Fibroblast of lung (primary cell): ENCODE results near the gene ZDHHC5.

Experiments used
- EZH2 ChIP-seq: IDR thresholded peaks from 2 replicates; pipeline ENCODE4 v1.5.1; 2012; ENCODE audit warnings: low read length, control low read depth, mild to moderate bottlenecking; ENCODE audit errors: missing control alignments
- TF ChIP-seq, protein P1 (sequence below), 2 donors: IDR thresholded peaks in 1 of 2; conservative IDR thresholded peaks in 1 of 2; 1 replicate in 1 of 2; 2 replicates in 1 of 2; pipeline ENCODE4 v1.5.1; 2011 to 2012; ENCODE audit warnings: low read length in 2 of 2, control low read depth in 1 of 2, inconsistent platforms in 1 of 2, low read depth in 1 of 2, mild to moderate bottlenecking in 1 of 2

DNA sequence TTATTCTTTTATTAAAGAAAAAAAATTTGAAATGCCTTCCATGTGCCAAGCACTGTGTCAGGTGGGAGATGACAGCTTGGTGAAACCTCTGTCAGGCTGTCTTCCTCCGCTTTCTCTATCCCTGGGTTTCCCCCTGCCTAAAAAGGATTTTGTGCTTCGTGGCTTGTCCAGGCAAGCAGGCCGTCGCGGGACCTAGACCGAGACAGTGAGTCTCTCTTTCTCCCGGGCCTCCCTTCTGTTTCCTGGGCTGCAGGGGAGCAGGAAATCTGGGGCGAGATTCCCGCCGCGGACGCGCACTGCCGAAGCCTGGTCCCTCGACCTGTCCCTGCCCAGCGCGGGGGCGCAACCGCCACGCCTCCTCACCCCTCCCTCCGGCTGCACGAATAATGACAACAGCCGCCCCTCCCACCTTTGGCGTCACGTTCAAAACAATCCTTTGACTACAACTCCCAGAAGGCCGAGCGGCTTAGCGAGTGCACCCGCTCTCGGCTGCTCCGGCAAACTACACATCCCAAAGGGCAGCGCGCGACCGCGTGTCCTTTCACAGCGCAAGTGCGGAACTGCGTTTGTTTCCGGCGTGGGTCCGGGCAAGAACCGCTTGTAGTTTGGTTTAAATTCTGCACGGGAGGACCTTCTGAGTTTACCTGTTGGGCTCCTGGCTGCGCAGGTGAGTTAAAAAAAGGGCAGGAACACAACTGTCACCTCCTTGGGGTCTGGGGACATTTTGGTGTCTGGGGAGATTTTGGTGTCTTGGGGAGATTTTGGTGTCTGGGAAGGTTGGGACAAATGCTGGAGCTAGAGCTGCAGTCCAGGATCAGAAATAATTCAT, 10.5 kb upstream of the ZDHHC5 start, which contains the start of gene CLP1:
- TF ChIP-seq, protein P1, sequence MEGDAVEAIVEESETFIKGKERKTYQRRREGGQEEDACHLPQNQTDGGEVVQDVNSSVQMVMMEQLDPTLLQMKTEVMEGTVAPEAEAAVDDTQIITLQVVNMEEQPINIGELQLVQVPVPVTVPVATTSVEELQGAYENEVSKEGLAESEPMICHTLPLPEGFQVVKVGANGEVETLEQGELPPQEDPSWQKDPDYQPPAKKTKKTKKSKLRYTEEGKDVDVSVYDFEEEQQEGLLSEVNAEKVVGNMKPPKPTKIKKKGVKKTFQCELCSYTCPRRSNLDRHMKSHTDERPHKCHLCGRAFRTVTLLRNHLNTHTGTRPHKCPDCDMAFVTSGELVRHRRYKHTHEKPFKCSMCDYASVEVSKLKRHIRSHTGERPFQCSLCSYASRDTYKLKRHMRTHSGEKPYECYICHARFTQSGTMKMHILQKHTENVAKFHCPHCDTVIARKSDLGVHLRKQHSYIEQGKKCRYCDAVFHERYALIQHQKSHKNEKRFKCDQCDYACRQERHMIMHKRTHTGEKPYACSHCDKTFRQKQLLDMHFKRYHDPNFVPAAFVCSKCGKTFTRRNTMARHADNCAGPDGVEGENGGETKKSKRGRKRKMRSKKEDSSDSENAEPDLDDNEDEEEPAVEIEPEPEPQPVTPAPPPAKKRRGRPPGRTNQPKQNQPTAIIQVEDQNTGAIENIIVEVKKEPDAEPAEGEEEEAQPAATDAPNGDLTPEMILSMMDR (conservative IDR thresholded peaks at IDR 0.05 in 1 of 2, IDR thresholded peaks at IDR 0.05 in 1 of 2; ENCODE audit: low read depth in 1 of 2, low read length in 2 of 2) = no peak
- no peak for TF ChIP-seq EZH2
